GM18511 (cell line): ENCODE data around the gene PHOX2A.
"Not testable (repeated sequence)": the region's sequence is repeated elsewhere in the genome, so short reads cannot be mapped to it uniquely, and the experiment has no call there.

Experiments
- ATAC-seq: cut with Tn5 transposase; IDR thresholded peaks from one replicate; pipeline ENCODE4 v1.9.1; 2021; ENCODE audit warnings: mild to moderate bottlenecking, moderate library complexity; ENCODE audit not compliant: unreplicated experiment

The PHOX2A gene

GRCh38 chr11:72244060-72244360, at the start of gene PHOX2A:
PHOX2A (minus strand) TSS chr11:72244176; CDS start chr11:72244004, 172 bp downstream.
- no peak for ATAC-seq

- no peak for ATAC-seq
Measured at GRCh38 chr11:72293391-72293790, 49.4 kb upstream of the PHOX2A start.

GRCh38 chr11:72292106-72292785, 48.3 kb upstream of the PHOX2A start:
- ATAC-seq = no peak

- ATAC-seq = not testable (repeated sequence)
Measured at GRCh38 chr11:72290741-72291140, 46.8 kb upstream of the PHOX2A start.

- ATAC-seq = no peak
Measured at GRCh38 chr11:72287293-72287692, 43.3 kb upstream of the PHOX2A start.

GRCh38 chr11:72283947-72284346, 40.0 kb upstream of the PHOX2A start:
- no peak for ATAC-seq

- ATAC-seq = no peak
Measured at GRCh38 chr11:72280726-72281315, 36.8 kb upstream of the PHOX2A start.

- ATAC-seq = no peak
Measured at GRCh38 chr11:72280037-72280436, 36.1 kb upstream of the PHOX2A start.

GRCh38 chr11:72278905-72279304, 34.9 kb upstream of the PHOX2A start:
- no peak for ATAC-seq

GRCh38 chr11:72274435-72274834, 30.5 kb upstream of the PHOX2A start:
- no peak for ATAC-seq

GRCh38 chr11:72271980-72272379, 28.0 kb upstream of the PHOX2A start:
- ATAC-seq = no peak

- no peak for ATAC-seq
Measured at GRCh38 chr11:72267956-72268617, 24.1 kb upstream of the PHOX2A start.

- ATAC-seq = not testable (repeated sequence)
Measured at GRCh38 chr11:72266960-72267359, 23.0 kb upstream of the PHOX2A start.

- ATAC-seq = no peak
Measured at GRCh38 chr11:72265951-72266350, 22.0 kb upstream of the PHOX2A start.

- no peak for ATAC-seq
Measured at GRCh38 chr11:72263361-72263760, 19.4 kb upstream of the PHOX2A start.

GRCh38 chr11:72260574-72260973, 16.6 kb upstream of the PHOX2A start:
- ATAC-seq = no peak

GRCh38 chr11:72259490-72259889, 15.5 kb upstream of the PHOX2A start:
- no peak for ATAC-seq

- no peak for ATAC-seq
Measured at GRCh38 chr11:72257570-72257969, 13.6 kb upstream of the PHOX2A start.

- no peak for ATAC-seq
Measured at GRCh38 chr11:72254299-72254993, 10.5 kb upstream of the PHOX2A start.

GRCh38 chr11:72253392-72253791, 9.4 kb upstream of the PHOX2A start:
- ATAC-seq = no peak

GRCh38 chr11:72251614-72252013, 7.6 kb upstream of the PHOX2A start:
- no peak for ATAC-seq
